ENCODE results near the gene PADI2.

The PADI2 gene

DNA sequence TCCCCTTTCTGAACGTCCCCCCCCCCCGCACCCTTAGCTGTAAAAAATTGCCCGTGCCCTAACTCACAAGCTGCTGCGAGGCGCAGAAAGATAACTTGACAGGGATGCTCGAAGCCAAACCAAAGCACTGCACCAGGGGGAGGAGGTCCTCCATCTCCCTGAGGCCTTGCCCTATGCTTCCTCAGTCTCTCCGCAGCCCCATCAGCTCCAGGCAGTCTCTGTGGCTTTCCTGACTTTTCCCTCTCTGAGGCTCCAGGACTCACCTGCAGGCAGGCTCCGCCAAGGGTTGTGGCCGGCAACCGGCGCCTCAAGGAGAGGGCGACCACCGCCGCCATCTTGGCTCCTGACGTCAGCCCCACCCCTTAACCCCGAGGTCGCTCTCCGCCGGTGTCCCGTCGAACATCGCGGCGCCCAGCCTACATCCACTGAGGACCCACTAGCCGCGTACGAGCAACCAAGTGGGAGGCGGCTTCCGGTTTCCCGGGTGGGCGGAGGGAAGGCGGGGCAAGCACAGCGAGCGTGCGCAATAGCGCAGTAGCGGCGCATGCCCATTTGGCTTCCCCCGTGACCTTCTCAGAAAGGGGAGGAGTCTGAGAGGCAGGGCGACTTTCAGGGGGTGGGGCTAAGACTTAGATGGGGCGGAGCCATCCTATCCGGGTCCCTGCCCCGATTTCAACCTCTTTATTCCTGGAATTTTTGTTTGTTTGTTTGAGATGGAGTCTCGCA, 65.4 kb downstream of the PADI2 start, which contains the start of gene SDHB:
Gene SDHB (minus strand): TSS at position 348 of the 726 bp plus-strand sequence. CDS start 13 bp downstream, at position 335.
- ChIA-PET CTCF (no interaction called here), POLR2A (no interaction called here)
- DNase-seq (ENCODE audit: extremely low spot score): peak; percentile 97
- no peak for TF ChIP-seq CTBP1 (IDR thresholded peaks at IDR 0.05; ENCODE audit: borderline replicate concordance)
- peak; percentile 53; the same call in 1 of the 2 replicates for TF ChIP-seq TARDBP (IDR thresholded peaks at IDR 0.05)
- peak; percentile 79 for TF ChIP-seq ELF4 (IDR thresholded peaks at IDR 0.05)
- TF ChIP-seq HDGF (IDR thresholded peaks at IDR 0.05; ENCODE audit: borderline replicate concordance): peak; percentile 96
- TF ChIP-seq LEF1 (IDR thresholded peaks at IDR 0.05; ENCODE audit: borderline replicate concordance): no peak
- TF ChIP-seq ARNT (IDR thresholded peaks at IDR 0.05): no peak
- TF ChIP-seq BHLHE40 (IDR thresholded peaks at IDR 0.05; ENCODE audit: borderline replicate concordance): no peak
- no peak for TF ChIP-seq FOXA1 (IDR thresholded peaks at IDR 0.05)
- no peak for TF ChIP-seq FOXM1 (IDR thresholded peaks at IDR 0.05; ENCODE audit: borderline replicate concordance)
- no peak for TF ChIP-seq L3MBTL2 (conservative IDR thresholded peaks at IDR 0.05)
- TF ChIP-seq, protein P1, sequence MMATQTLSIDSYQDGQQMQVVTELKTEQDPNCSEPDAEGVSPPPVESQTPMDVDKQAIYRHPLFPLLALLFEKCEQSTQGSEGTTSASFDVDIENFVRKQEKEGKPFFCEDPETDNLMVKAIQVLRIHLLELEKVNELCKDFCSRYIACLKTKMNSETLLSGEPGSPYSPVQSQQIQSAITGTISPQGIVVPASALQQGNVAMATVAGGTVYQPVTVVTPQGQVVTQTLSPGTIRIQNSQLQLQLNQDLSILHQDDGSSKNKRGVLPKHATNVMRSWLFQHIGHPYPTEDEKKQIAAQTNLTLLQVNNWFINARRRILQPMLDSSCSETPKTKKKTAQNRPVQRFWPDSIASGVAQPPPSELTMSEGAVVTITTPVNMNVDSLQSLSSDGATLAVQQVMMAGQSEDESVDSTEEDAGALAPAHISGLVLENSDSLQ (IDR thresholded peaks at IDR 0.05): peak; percentile 57

DNA sequence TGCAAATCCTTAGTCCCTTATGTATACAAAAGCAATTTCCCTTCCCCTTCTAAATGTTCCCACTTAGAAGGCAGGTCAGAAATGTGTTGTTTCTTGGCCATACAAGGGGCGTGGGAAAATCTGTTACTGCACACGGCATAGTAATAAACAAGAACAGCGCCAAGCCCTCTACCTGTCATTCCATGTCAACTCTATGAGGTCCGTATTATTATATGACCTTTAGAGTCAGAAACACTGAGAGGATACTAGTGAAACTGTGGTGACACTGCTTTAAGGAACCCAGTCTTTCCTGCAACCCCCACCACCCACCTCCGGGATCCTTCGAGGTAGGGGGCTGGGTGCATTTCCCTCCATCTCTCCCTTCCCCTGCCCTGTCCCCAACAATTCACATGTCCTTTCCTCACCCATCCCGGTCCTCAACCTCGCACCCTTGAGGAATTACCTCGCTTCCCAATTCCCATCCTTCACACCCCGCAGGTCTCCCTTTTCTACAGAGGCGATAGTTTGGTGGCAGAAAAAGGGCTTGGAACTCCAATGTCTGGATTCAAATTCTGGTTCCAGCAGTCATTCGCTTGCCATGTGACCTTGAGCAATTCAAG, 66.1 kb downstream of the PADI2 start:
- TF ChIP-seq FOXM1 (IDR thresholded peaks at IDR 0.05; ENCODE audit: borderline replicate concordance) (no peak), L3MBTL2 (conservative IDR thresholded peaks at IDR 0.05) (0 out of 2 replicates have a peak, but pooled peaks have one; percentile 9)
- ChIA-PET CTCF (interaction anchor here (1.8 kb wide), 1 partner anchor 93 kb away, joined by 6 read pairs; no protein-coding TSS in a partner anchor), POLR2A (no interaction called here)
- DNase-seq (ENCODE audit: extremely low spot score): no peak

DNA sequence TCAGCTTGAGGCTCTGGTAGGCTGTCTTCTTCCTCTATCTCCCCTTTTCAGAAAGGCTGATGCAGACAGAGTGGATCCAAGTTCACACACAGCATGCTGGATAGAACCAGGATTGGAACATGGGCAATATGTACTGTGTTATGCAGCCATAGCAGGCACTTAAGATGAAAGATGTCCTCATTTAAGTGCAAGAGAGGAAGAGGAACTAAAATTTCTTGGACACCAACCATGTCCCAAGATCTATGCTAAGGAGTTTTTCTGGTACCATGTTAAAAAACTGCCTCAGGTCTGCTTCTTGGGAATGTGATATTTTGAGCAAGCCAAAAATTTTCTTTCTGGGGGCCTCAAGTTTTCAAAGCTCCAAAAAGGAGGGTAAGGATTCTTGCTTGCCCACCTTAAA, 66.6 kb downstream of the PADI2 start:
- ChIA-PET POLR2A (interaction anchor here (0.7 kb wide), 1 partner anchor 80 kb away, joined by 3 read pairs; no protein-coding TSS in a partner anchor), CTCF (interaction anchor here (1.8 kb wide), 1 partner anchor 92 kb away, joined by 6 read pairs; no protein-coding TSS in a partner anchor)
- TF ChIP-seq ARNT (IDR thresholded peaks at IDR 0.05) (no peak), CTBP1 (IDR thresholded peaks at IDR 0.05; ENCODE audit: borderline replicate concordance) (no peak), HDGF (IDR thresholded peaks at IDR 0.05; ENCODE audit: borderline replicate concordance) (no peak), ZNF384 (IDR thresholded peaks at IDR 0.05) (no peak), SUZ12 (IDR thresholded peaks at IDR 0.05) (no peak), SP1 (IDR thresholded peaks at IDR 0.05) (no peak)
- TF ChIP-seq, protein P1 (IDR thresholded peaks at IDR 0.05): no peak
- DNase-seq (ENCODE audit: extremely low spot score): no peak

DNA sequence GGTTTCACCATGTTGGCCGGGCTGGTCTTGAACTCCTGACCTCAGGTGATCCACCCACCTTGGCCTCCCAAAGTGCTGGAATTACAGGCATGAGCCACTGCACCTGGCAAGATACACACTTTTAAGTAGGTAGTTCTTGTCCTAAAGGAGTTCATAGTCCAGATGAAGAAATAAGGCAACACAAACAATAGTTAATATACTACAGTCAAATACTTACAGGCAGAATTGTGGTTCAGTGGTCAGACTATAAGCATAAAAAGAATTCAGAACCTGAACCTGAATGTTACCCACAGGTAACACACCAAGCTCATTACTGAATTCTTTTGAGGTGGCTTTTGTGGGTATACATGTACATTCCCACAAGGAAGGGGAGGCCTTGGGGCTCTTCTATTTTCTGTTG, 67.2 kb downstream of the PADI2 start:
- CTCF ChIA-PET: interaction anchor here (1.8 kb wide), 1 partner anchor 92 kb away, joined by 6 read pairs; no protein-coding TSS in a partner anchor
- TF ChIP-seq SP1 (IDR thresholded peaks at IDR 0.05) (no peak), ARNT (IDR thresholded peaks at IDR 0.05) (no peak), SUZ12 (IDR thresholded peaks at IDR 0.05) (no peak), CTBP1 (IDR thresholded peaks at IDR 0.05; ENCODE audit: borderline replicate concordance) (no peak), HDGF (IDR thresholded peaks at IDR 0.05; ENCODE audit: borderline replicate concordance) (no peak), NFRKB (IDR thresholded peaks at IDR 0.05) (no peak), TARDBP (IDR thresholded peaks at IDR 0.05) (no peak), FOXK2 (IDR thresholded peaks at IDR 0.05) (no peak), ZNF384 (IDR thresholded peaks at IDR 0.05) (no peak), L3MBTL2 (conservative IDR thresholded peaks at IDR 0.05) (no peak), BHLHE40 (IDR thresholded peaks at IDR 0.05; ENCODE audit: borderline replicate concordance) (no peak), FOXM1 (IDR thresholded peaks at IDR 0.05; ENCODE audit: borderline replicate concordance) (no peak), FOXA1 (IDR thresholded peaks at IDR 0.05) (no peak), LEF1 (IDR thresholded peaks at IDR 0.05; ENCODE audit: borderline replicate concordance) (no peak), ELF4 (IDR thresholded peaks at IDR 0.05) (no peak)
- TF ChIP-seq, protein P1 (IDR thresholded peaks at IDR 0.05): no peak
- no peak for DNase-seq (ENCODE audit: extremely low spot score)
- POLR2A ChIA-PET: interaction anchor here (0.7 to 1.3 kb wide), 2 partner anchors 80 to 92 kb away, joined by 3 read pairs; no protein-coding TSS in a partner anchor

DNA sequence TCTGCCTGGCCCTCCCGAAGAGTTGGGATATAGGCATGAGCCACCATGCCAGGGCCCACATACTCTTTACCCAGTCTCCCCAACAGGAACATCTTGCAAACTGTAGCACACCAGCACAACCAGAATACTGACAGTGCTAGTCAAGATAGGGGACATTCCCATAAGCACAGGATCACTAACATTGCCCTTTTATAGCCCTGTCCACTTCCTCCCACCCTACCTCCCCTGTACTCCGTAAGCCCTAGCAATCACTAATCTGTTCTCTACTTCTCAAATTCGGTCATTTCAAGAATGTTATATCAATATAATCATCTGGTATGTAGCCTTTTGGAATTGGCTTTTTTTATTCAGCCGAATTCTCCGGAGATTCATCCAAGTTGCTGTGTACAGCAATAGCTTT, 71.3 kb downstream of the PADI2 start:
- CTCF ChIA-PET: no interaction called here

More for the DNA sequence above, 71.3 kb downstream of the PADI2 start:
- TF ChIP-seq FOXK2 (IDR thresholded peaks at IDR 0.05): no peak
- no peak for TF ChIP-seq CTBP1 (IDR thresholded peaks at IDR 0.05; ENCODE audit: borderline replicate concordance)
- no peak for TF ChIP-seq SUZ12 (IDR thresholded peaks at IDR 0.05)
- no peak for TF ChIP-seq FOXA1 (IDR thresholded peaks at IDR 0.05)
- TF ChIP-seq ARNT (IDR thresholded peaks at IDR 0.05): no peak
- TF ChIP-seq HDGF (IDR thresholded peaks at IDR 0.05; ENCODE audit: borderline replicate concordance): no peak
- no peak for TF ChIP-seq TARDBP (IDR thresholded peaks at IDR 0.05)
- no peak for TF ChIP-seq FOXM1 (IDR thresholded peaks at IDR 0.05; ENCODE audit: borderline replicate concordance)
- no peak for TF ChIP-seq LEF1 (IDR thresholded peaks at IDR 0.05; ENCODE audit: borderline replicate concordance)
- TF ChIP-seq SP1 (IDR thresholded peaks at IDR 0.05): no peak
- no peak for TF ChIP-seq ELF4 (IDR thresholded peaks at IDR 0.05)
- TF ChIP-seq, protein P1 (IDR thresholded peaks at IDR 0.05): no peak
- no peak for TF ChIP-seq L3MBTL2 (conservative IDR thresholded peaks at IDR 0.05)
- TF ChIP-seq BHLHE40 (IDR thresholded peaks at IDR 0.05; ENCODE audit: borderline replicate concordance): no peak
- TF ChIP-seq NFRKB (IDR thresholded peaks at IDR 0.05): no peak
- TF ChIP-seq ZNF384 (IDR thresholded peaks at IDR 0.05): no peak
- POLR2A ChIA-PET: interaction anchor here (1.3 kb wide), 2 partner anchors 87 to 143 kb away, joined by 3 read pairs; no protein-coding TSS in a partner anchor
- DNase-seq (ENCODE audit: extremely low spot score): no peak
